Activated T-cell treated with anti-CD3 and anti-CD28 coated beads for 24 hours (primary cell): ENCODE measurements around the gene COA3.
"Not testable (repeated sequence)": the region's sequence is repeated elsewhere in the genome, so short reads cannot be mapped to it uniquely, and the experiment has no call there.

Source experiments
- DNase-seq: peaks from one replicate; pipeline ENCODE4 v3.0.0-alpha.2; 2020; ENCODE audit warnings: low read depth

COA3 gene

DNA sequence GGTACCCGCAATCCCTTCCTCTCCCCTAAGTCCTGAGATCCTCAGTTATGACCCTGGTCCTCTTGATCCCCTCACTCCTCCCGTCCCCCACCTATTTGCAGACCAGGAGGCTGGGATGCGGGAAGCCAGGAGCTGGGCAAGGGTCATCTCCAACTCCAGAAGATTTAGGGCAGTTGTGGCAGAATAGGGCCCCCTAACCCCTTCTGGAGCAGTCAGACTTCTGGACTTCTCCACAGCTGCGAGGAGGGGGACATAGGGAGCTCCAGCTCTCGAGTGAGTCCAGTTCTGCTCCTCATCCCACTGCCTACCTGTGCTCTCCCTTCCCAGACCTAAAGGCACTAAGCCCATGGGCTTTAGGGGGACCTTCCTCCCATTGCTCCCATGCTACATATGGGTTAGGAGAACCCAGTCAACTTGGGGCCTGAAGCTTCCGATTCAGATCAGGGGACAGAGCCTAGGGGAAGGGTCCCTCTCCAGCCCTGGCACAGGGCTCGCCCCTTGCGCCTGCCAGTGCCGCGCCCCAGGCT lies 16.8 kb downstream of the COA3 start:
- DNase-seq, result no peak

GRCh38 chr17:42780851-42781638 lies 17.5 kb downstream of the COA3 start:
- DNase-seq, result no peak

GRCh38 chr17:42779936-42780850 lies 18.3 kb downstream of the COA3 start, which contains the start of gene WNK4:
Gene WNK4, plus strand, starts transcription at chr17:42780610. Its CDS starts 89 bp downstream, at chr17:42780699.
- no peak for DNase-seq

DNA sequence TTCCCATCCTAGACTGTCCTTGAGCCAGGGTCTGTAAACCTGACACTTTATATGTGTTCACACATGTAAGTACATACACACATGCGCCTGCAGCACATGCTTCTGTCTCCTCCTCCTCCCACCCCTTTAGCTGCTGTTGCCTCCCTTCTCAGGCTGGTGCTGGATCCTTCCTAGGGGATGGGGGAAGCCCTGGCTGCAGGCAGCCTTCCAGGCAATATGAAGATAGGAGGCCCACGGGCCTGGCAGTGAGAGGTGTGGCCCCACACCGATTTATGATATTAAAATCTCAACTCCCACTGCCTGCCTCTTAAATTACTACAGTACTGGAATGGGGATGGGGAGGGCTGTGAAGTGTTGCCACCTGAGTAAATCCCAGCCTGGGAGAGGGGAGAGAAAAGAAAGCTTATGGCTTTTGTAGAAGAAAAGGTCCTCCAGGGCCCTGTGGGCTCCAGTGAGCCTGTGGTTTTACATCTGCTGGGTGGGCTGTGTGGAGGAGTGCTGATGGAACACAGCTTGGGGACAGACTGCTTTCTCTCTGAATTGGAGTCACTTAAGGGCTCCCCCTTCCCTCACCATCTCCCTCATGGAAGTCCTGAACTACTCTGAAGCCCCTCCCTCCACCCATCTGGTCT lies 19.1 kb downstream of the COA3 start:
- no peak for DNase-seq

DNA sequence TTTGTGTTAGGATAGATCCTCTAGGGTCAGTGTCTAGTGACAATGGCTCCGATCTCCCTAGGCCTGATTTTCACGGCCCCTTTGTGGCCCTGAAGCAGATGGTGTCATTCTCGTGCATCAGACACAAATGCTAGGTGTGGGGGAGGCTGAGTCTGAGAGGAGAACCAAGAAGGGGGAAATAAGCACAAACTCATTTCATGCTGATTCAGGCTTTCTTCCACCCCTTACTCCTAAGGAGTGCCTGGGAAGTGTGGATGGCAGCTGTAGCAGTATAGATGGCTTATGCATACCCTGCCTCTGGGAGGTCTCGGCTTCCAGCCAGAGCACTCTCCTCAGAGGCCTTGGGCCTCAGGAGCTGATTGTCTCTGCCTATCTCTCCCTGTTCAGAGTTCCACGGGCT lies 19.9 kb downstream of the COA3 start:
- no peak for DNase-seq

- no peak for DNase-seq
These were observed 22.9 kb downstream of the COA3 start for GRCh38 chr17:42775534-42776098.

DNA sequence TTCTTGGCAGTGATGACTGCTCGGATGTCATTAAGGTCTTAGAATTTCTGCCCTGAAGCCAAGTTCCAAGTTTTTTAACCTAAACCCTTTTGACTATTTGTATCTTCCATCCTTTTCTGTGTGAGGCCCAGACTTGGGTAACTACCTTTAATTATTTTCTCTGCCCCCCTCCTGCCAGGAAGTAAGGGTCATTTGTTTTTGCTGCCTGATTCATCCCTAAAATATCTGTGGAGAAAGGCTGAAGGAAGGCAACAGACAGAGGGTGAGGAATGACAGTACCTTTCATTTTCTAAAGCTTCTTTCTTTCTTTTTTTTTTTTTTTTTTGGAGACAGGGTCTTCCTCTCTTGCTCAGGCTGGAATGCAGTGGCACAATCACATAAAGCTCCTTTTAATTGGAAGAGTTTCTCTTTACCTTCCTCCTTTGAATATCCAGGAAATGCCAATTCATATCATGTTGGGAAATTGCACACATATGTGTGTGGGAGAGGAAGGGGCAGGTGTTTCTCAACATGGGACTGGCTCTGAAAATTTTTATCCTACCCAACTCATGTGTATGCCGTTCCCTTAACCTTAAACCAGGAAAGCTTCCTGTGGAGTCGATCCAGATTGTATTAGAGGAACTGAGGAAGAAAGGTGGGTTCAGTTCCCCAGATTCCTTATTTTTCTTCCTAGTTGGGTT lies 24.3 kb downstream of the COA3 start:
- no peak for DNase-seq

DNA sequence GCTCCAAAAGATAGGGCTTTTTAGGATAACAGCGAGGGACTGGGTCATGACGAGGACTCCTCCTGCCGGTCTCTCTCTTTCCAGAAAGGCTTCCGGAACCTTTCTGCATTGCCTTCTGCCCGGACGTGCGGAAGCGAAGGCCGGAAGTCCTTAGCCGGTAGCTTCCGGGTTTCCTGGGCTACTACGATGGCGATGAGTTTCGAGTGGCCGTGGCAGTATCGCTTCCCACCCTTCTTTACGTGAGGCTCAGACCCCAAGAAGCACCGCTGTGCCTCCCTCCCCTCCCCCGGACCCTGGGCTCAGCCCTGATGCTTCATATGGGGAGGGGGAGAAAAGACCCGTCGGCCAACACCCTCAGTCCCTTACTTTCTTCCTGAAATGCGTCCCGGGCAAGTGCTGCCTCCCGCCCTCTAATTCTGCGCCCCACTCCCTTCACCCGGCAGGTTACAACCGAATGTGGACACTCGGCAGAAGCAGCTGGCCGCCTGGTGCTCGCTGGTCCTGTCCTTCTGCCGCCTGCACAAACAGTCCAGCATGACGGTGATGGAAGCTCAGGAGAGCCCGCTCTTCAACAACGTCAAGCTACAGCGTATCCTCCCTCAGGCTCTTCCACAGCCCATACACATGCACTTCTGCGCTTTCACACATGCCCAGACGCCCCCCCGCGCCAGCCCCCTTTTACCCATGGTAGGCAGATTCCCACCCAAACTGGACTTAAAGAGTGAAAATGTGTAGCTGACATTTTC lies 25.0 kb downstream of the COA3 start, which contains the start of gene VPS25:
TSS of gene VPS25 (plus strand) at position 160 of the 746 bp plus-strand sequence. CDS start at position 187, 27 bp downstream.
- DNase-seq, result peak; percentile 73

GRCh38 chr17:42772945-42773289 lies 25.6 kb downstream of the COA3 start:
- no peak for DNase-seq

DNA sequence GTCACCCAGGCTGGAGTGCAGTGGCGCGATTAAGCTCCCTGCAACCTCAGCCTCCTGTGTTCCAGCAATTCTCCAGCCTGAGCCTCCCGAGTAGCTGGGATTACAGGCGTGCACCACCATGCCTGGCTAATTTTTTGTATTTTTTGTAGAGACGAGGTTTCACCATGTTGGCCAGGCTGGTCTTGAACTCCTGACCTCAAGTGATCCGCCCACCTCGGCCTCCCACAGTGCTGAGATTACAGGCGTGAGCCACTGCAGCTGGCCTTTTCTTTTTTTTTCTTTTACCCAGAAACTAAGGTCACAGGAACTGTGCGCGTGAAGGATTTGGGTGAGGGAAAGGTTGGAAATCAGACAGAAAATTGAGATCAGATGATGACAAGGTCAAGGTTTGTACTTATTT lies 28.5 kb downstream of the COA3 start:
- DNase-seq, result not testable (repeated sequence)

DNA sequence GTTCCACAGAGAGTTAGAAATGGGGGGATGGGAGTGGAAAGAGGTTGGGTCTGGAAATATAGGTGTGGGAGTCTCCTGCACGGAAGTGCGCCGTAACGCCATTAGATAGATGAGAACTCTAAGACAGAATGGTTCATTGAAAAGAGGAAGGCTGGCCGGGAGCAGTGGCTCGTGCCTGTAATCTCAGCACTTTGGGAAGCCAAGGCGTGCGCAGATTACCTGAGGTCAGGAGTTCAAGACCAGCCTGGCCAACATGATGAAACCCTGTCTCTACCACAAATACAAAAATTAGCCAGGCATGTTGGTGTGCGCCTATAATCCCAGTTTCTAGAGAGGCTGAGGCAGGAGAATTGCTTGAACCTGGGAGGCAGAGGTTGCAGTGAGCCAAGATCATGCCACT lies 30.5 kb downstream of the COA3 start:
- not testable (repeated sequence) for DNase-seq

DNA sequence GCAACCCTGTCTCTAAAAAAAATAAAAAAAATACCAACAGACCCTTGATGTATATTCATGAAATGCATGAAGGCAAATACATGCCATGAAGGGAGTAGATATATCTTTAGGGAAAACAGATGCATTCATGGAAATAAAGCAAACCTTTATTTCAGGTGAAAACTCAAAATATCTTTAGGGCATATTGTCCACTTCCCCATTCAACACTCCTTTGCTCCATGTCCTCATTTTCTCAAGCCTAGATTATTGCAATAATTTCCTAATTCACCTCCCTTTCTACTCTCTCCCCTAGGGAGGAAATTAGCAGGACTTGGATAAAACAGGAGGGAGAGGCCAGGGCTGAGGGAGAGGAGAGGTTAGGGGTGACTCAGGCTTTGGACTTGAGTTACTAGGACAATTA lies 31.0 kb downstream of the COA3 start:
- no peak for DNase-seq

DNA sequence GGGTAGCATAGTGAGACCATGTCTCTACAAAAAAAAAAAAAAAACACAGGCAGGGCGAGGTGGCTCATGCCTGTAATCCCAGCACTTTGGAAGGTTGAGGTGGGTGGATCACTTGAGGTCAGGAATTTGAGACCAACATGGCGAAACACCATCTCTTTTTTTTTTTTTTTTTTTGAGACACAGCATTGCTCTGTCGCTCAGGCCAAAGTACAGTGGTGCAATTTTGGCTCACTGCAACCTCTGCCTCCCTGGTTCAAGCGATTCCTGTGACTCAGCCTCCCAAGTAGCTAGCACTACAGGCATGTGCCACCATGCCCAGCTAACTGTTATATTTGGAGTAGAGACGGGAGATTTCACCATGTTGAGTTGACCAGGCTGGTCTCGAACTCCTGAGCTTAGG lies 32.4 kb downstream of the COA3 start:
- DNase-seq, result no peak

GRCh38 chr17:42761638-42762037 lies 36.9 kb downstream of the COA3 start:
- no peak for DNase-seq

GRCh38 chr17:42760652-42761581 lies 37.6 kb downstream of the COA3 start, which contains the start of gene RAMP2:
Gene RAMP2, plus strand, starts transcription at chr17:42761227. Its CDS starts 35 bp downstream, at chr17:42761262.
- DNase-seq, result no peak

GRCh38 chr17:42759982-42760651 lies 38.4 kb downstream of the COA3 start:
- DNase-seq, result no peak

DNA sequence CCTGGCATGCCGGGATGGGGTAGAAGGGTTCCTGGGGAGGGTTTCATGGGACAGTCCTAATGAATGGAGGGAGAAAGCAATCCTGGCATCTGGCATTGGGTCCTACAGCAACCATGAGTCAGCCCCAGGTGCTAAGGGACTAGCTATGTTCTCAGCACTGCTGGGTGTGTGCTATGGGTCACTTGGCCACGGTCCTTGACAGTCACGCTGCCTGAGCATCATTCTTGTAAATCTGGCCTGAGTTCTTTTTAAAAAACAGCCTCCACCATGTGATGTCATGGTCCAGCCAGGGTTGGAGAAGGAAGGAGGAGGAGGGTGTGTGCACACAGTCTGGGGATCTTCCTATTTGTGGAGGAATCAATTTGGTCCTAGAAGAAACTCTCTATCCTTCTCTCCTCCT lies 43.7 kb downstream of the COA3 start:
- no peak for DNase-seq

- DNase-seq, result no peak
These were observed 46.9 kb downstream of the COA3 start for GRCh38 chr17:42751628-42752027.
